Measurements from ENCODE around the gene UBXN7.

DNA sequence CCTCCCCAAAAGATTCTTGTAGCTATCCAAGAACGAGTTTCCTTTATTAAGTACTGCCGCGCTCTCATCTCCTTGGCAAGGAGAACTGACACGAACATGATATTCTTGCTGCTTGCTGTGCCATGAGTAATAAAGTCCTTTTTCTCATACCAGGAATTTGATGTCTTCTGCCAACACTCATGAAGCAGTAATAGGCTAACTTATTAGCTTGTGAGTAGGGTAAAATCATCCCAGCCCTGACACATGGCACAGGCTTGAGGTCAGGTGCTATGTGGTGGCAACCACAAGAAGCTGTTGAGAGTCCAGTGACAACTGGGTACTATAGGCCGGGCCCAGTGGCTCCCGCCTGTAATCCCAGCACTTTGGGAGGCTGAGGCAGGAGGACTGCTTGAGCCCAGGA, 22.7 kb upstream of the UBXN7 start:
- TF ChIP-seq, protein P1, sequence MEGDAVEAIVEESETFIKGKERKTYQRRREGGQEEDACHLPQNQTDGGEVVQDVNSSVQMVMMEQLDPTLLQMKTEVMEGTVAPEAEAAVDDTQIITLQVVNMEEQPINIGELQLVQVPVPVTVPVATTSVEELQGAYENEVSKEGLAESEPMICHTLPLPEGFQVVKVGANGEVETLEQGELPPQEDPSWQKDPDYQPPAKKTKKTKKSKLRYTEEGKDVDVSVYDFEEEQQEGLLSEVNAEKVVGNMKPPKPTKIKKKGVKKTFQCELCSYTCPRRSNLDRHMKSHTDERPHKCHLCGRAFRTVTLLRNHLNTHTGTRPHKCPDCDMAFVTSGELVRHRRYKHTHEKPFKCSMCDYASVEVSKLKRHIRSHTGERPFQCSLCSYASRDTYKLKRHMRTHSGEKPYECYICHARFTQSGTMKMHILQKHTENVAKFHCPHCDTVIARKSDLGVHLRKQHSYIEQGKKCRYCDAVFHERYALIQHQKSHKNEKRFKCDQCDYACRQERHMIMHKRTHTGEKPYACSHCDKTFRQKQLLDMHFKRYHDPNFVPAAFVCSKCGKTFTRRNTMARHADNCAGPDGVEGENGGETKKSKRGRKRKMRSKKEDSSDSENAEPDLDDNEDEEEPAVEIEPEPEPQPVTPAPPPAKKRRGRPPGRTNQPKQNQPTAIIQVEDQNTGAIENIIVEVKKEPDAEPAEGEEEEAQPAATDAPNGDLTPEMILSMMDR (IDR thresholded peaks at IDR 0.05 in 4 of 5, conservative IDR thresholded peaks at IDR 0.05 in 1 of 5), result no peak
- TF ChIP-seq POLR2A (IDR thresholded peaks at IDR 0.05), result no peak

Data from gastrocnemius medialis (tissue), 4 donors.